LNCAP (cell line): ENCODE results near the gene P2RY6.

ENCODE experiments used
- TF ChIP-seq, protein P1 (sequence below): fragments of 450-650 bp; IDR thresholded peaks from 2 replicates; pipeline ENCODE4 v1.5.1; 2017; ENCODE audit warnings: mild to moderate bottlenecking

The P2RY6 gene

GRCh38 chr11:73311394-73311869 is 39.3 kb downstream of the P2RY6 start:
- TF ChIP-seq, protein P1, sequence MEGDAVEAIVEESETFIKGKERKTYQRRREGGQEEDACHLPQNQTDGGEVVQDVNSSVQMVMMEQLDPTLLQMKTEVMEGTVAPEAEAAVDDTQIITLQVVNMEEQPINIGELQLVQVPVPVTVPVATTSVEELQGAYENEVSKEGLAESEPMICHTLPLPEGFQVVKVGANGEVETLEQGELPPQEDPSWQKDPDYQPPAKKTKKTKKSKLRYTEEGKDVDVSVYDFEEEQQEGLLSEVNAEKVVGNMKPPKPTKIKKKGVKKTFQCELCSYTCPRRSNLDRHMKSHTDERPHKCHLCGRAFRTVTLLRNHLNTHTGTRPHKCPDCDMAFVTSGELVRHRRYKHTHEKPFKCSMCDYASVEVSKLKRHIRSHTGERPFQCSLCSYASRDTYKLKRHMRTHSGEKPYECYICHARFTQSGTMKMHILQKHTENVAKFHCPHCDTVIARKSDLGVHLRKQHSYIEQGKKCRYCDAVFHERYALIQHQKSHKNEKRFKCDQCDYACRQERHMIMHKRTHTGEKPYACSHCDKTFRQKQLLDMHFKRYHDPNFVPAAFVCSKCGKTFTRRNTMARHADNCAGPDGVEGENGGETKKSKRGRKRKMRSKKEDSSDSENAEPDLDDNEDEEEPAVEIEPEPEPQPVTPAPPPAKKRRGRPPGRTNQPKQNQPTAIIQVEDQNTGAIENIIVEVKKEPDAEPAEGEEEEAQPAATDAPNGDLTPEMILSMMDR, result no peak

- TF ChIP-seq, protein P1, result no peak
Observed at GRCh38 chr11:73312036-73312435, 39.9 kb downstream of the P2RY6 start.

GRCh38 chr11:73312851-73313327 is 40.8 kb downstream of the P2RY6 start:
- TF ChIP-seq, protein P1, result no peak

GRCh38 chr11:73313652-73314051 is 41.5 kb downstream of the P2RY6 start:
- TF ChIP-seq, protein P1, result no peak

- TF ChIP-seq, protein P1, result no peak
Observed at GRCh38 chr11:73314117-73314961, 42.2 kb downstream of the P2RY6 start.

GRCh38 chr11:73315293-73316020 is 43.3 kb downstream of the P2RY6 start:
- TF ChIP-seq, protein P1, result no peak

DNA sequence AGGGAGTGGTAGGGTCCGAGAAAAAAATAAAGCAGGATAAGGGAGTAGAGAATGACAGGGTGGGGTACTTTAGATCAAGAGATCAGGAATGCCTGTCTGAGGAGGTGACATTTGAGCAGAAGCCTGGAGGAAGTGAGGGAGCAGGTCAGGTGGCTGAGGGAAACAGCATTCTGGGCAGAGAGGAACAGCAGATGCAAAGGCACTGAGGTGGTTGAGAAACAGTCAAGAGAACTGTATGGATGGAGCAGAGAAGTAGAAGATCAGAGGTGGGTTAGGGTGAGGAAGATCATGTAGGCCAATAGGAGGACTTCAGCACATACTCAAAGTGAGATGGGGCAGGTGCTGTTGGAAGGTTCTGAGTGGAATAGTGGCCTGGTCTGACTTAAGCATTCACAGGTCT is 44.3 kb downstream of the P2RY6 start:
- TF ChIP-seq, protein P1, result no peak
